ENCODE measurements around the gene HES5.
A peak's percentile ranks its signal among the peaks of the same experiment; 100 is the strongest.

Gene HES5

GRCh38 chr1:2546515-2547209 lies 16.6 kb upstream of the HES5 start:
- DNase-seq, result no peak

GRCh38 chr1:2545754-2546514 lies 15.9 kb upstream of the HES5 start:
- DNase-seq, result peak; percentile 42

- no peak for DNase-seq
Observed at GRCh38 chr1:2544875-2545640, 15.0 kb upstream of the HES5 start.

- DNase-seq, result no peak
Observed at GRCh38 chr1:2544093-2544874, 14.2 kb upstream of the HES5 start.

GRCh38 chr1:2543543-2544092 lies 13.6 kb upstream of the HES5 start:
- DNase-seq, result no peak

GRCh38 chr1:2542246-2542915 lies 12.3 kb upstream of the HES5 start:
- DNase-seq, result no peak

- no peak for DNase-seq
Observed at GRCh38 chr1:2541619-2542245, 11.7 kb upstream of the HES5 start.

GRCh38 chr1:2540816-2541492 lies 10.9 kb upstream of the HES5 start:
- no peak for DNase-seq

- no peak for DNase-seq
Observed at GRCh38 chr1:2539312-2539907, 9.3 kb upstream of the HES5 start.

GRCh38 chr1:2538872-2539271 lies 8.8 kb upstream of the HES5 start:
- DNase-seq, result no peak

GRCh38 chr1:2538376-2538775 lies 8.3 kb upstream of the HES5 start:
- DNase-seq, result no peak

- no peak for DNase-seq
Observed at GRCh38 chr1:2537784-2538115, 7.7 kb upstream of the HES5 start.

GRCh38 chr1:2535981-2536380 lies 5.9 kb upstream of the HES5 start:
- no peak for DNase-seq

GRCh38 chr1:2535455-2535854 lies 5.4 kb upstream of the HES5 start:
- DNase-seq, result no peak

- peak; percentile 91 for DNase-seq
Observed at GRCh38 chr1:2534687-2535441, 4.8 kb upstream of the HES5 start.

GRCh38 chr1:2534315-2534686 lies 4.2 kb upstream of the HES5 start:
- no peak for DNase-seq

- no peak for DNase-seq
Observed at GRCh38 chr1:2533365-2533764, 3.3 kb upstream of the HES5 start.

- DNase-seq, result no peak
Observed at GRCh38 chr1:2532485-2533160, 2.6 kb upstream of the HES5 start.

All from NCI-H1105 treated with DMSO at 0.1 percent for 48 hours (cell line).